Pancreas (tissue), 10 donors: Measurements from ENCODE around the gene BHLHA15. TPM values are rescaled to one million over a fixed set of nuclear protein-coding genes. Genes with fewer than 3 reads are reported as not detected.

Experiments used
- ATAC-seq, 4 donors: fragments of 200-7000 bp; cut with Tn5 transposase; one replicate each; pipeline versions ENCODE4 v1.8.0 to v1.9.1; 2020; ENCODE audit warnings: mild to moderate bottlenecking in 4 of 4, moderate library complexity in 4 of 4
- DNase-seq, 6 donors: peaks; one replicate each; pipeline ENCODE4 v3.0.0-alpha.2; 2020
- FAIRE-seq: peaks from 2 replicates; lab custom pipeline; 2012; peaks lifted over from hg19 to GRCh38; lab: Jason Lieb, UNC
- H3K27ac ChIP-seq, 4 donors: fragments of 200-600 bp; sonication (generic); 1 replicate in 3 of 4; 2 replicates in 1 of 4; pipeline versions ENCODE4 v1.5.0 to v1.8.0; 2020
- H3K27me3 ChIP-seq, 4 donors: fragments of 200-600 bp; one replicate each; pipeline ENCODE4 v1.8.0; 2021
- H3K36me3 ChIP-seq, 3 donors: fragments of 200-600 bp; sonication (generic) in 1 of 3; one replicate each; pipeline versions ENCODE4 v1.5.0 to v1.8.0; 2020 to 2021
- H3K4me1 ChIP-seq, 3 donors: fragments of 200-600 bp; one replicate each; pipeline ENCODE4 v1.8.0; 2021
- H3K4me3 ChIP-seq, 4 donors: fragments of 200-600 bp; sonication (generic) in 2 of 4; one replicate each; pipeline versions ENCODE4 v1.5.0 to v1.8.0; 2020 to 2021
- H3K9me3 ChIP-seq, 4 donors: fragments of 200-600 bp; one replicate each; pipeline ENCODE4 v1.8.0; 2021
- WGBS, 2 donors: extraction: QIAGEN DNeasy Blood & Tissue Kit; methylation state at CpG; one replicate each; pipeline ENCODE4 v1.1.7; 2013; 5-methylcytosine and 5-hydroxymethylcytosine counted together
- intact Hi-C, 3 donors: fragments of 100-400 bp; cut with DNase I; formaldehyde crosslinking; loops; one replicate each; pipeline versions ENCODE4 v1.11.1 to v1.14.2; 2022
- polyA plus RNA-seq, 2 donors: library from polyadenylated mRNA; stranded (reverse); fragments of 200-250 nt; gene quantifications; one replicate each; pipeline ENCODE4 v1.2.3, GENCODE V29; 2013
- total RNA-seq, 6 donors: library from RNA; stranded (reverse); fragmentation: NEBNext Ultra II Directional in 4 of 6; extraction: Animal tissue kit (Norgen Biotek cat#: 25700) in 4 of 6; gene quantifications; one replicate each; pipeline versions ENCODE4 v1.2.1 to v1.2.4, GENCODE V29; 2021 to 2023
- TF ChIP-seq, protein P1 (sequence below), 4 donors: fragments of 200-600 bp; sonication (generic) in 3 of 4; IDR thresholded peaks; one replicate each; pipeline versions ENCODE4 v1.5.0 to v1.8.0; 2021; ENCODE audit warnings: antibody characterized with exemption in 4 of 4
- donor health status: healthy with polysubstance abuse.
- donor health status: DM: no; HTN: no; CAD: no; lungs with moderate emphysema.
- donor health status: DM: no; HTN: no; CAD: no.
- donor health status: control.
- donor health status: control.
- donor health status: Bipolar disorder and iron deficiency.
- donor health status: DM: yes; HTN: yes; CAD: no.
- donor health status: DM: no; HTN: no; CAD: no.
- donor health status: DM: no; HTN: no; CAD: no.
- donor health status: DM: yes; HTN: yes; CAD: no.

BHLHA15 gene
- total and polyA plus RNA-seq, 8 donors, result 32.5 to 405 (median 105) TPM

GRCh38 chr7:98191668-98192431 lies 19.4 kb upstream of the BHLHA15 start:
- peaks cover 4 to 38% (median 5%) of the 10 kb centered on the region in 3 donors for H3K36me3 ChIP-seq
- ATAC-seq (no peak), DNase-seq (no peak), FAIRE-seq (no peak)
- no peaks in the 10 kb centered on the region for H3K27me3 ChIP-seq
- no peaks in the 10 kb centered on the region for H3K9me3 ChIP-seq
- no peaks in the 10 kb centered on the region for H3K4me1 ChIP-seq
- no peak overlapping the region for H3K27ac ChIP-seq
- intact Hi-C loops, result no loop called here
- no peak overlapping the region for H3K4me3 ChIP-seq
- TF ChIP-seq, protein P1, sequence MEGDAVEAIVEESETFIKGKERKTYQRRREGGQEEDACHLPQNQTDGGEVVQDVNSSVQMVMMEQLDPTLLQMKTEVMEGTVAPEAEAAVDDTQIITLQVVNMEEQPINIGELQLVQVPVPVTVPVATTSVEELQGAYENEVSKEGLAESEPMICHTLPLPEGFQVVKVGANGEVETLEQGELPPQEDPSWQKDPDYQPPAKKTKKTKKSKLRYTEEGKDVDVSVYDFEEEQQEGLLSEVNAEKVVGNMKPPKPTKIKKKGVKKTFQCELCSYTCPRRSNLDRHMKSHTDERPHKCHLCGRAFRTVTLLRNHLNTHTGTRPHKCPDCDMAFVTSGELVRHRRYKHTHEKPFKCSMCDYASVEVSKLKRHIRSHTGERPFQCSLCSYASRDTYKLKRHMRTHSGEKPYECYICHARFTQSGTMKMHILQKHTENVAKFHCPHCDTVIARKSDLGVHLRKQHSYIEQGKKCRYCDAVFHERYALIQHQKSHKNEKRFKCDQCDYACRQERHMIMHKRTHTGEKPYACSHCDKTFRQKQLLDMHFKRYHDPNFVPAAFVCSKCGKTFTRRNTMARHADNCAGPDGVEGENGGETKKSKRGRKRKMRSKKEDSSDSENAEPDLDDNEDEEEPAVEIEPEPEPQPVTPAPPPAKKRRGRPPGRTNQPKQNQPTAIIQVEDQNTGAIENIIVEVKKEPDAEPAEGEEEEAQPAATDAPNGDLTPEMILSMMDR (IDR thresholded peaks at IDR 0.05), result no peak
- WGBS, 2 donors, result 93 to 95% methylated on average over 32 of the region's 32 CpGs

DNA sequence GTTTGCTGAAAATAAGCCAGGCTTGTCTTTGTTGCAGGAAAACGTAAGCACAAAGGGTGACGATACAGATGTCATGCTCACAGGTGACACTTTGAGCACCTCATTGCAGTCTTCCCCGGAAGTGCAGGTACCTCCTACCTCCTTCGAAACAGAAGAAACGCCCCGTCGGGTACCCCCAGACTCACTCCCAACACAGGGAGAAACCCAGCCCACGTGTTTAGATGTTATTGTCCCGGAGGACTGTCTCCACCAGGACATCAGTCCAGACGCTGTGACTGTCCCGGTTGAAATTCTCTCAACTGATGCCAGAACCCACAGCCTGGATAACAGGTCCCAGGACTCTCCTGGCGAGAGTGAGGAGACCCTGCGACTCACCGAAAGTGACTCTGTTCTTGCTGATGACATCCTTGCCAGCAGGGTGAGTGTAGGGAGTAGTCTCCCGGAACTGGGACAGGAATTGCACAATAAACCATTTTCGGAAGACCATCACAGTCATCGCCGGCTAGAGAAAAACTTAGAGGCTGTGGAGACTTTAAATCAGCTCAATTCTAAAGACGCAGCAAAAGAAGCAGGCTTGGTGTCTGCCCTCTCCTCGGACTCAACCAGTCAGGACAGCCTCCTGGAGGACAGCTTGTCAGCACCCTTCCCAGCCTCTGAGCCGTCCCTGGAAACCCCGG lies 18.3 kb upstream of the BHLHA15 start:
- TF ChIP-seq, protein P1 (IDR thresholded peaks at IDR 0.05), result no peak
- no peak for DNase-seq
- intact Hi-C loops, result no loop called here
- 88 to 94% methylated on average over 22 of the region's 22 CpGs for WGBS, 2 donors
- FAIRE-seq, result no peak
- H3K27ac ChIP-seq, result no peak overlapping the region
- no peak for ATAC-seq
- no peaks in the 10 kb centered on the region for H3K27me3 ChIP-seq
- H3K4me3 ChIP-seq, result no peak overlapping the region
- no peaks in the 10 kb centered on the region for H3K4me1 ChIP-seq
- peaks cover 4 to 38% (median 5%) of the 10 kb centered on the region in 3 donors for H3K36me3 ChIP-seq
- H3K9me3 ChIP-seq, result no peaks in the 10 kb centered on the region

DNA sequence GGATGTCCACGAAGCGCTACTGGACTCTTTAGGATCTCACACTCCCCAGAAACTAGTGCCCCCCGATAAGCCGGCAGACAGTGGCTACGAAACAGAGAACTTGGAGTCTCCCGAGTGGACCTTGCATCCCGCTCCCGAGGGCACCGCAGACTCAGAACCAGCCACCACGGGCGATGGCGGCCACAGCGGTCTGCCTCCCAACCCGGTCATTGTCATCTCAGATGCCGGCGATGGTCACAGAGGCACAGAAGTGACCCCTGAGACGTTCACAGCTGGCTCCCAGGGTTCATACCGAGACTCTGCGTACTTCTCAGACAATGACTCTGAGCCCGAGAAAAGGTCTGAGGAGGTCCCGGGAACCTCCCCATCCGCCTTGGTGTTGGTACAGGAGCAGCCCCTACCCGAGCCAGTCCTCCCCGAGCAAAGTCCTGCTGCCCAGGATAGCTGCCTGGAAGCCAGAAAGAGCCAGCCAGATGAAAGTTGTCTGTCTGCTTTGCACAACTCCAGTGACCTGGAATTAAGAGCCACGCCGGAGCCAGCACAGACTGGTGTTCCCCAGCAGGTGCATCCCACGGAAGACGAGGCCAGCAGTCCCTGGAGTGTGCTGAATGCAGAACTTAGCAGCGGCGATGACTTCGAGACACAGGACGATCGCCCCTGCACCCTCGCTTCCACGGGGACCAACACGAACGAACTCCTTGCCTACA lies 17.6 kb upstream of the BHLHA15 start:
- H3K36me3 ChIP-seq, result peaks cover 4 to 38% (median 5%) of the 10 kb centered on the region in 3 donors
- intact Hi-C loops, result no loop called here
- WGBS, 2 donors, result 96 to 97% methylated on average over 37 of the region's 37 CpGs

GRCh38 chr7:98194186-98194585 lies 17.1 kb upstream of the BHLHA15 start:
- TF ChIP-seq, protein P1 (IDR thresholded peaks at IDR 0.05), result no peak
- Histone ChIP-seq H3K4me1 (no peaks in the 10 kb centered on the region), H3K27ac (no peak overlapping the region), H3K9me3 (no peaks in the 10 kb centered on the region), H3K4me3 (no peak overlapping the region), H3K27me3 (no peaks in the 10 kb centered on the region), H3K36me3 (peaks cover 4 to 38% (median 5%) of the 10 kb centered on the region in 3 donors)
- FAIRE-seq (no peak), DNase-seq (no peak), ATAC-seq (no peak)
- WGBS, 2 donors, result 96% methylated on average over 28 of the region's 28 CpGs
- intact Hi-C loops, result no loop called here

More for the DNA sequence above, 17.6 kb upstream of the BHLHA15 start:
- ATAC-seq, result no peak
- no peak for FAIRE-seq
- no peak for DNase-seq
- Histone ChIP-seq H3K9me3 (no peaks in the 10 kb centered on the region), H3K27me3 (no peaks in the 10 kb centered on the region), H3K4me3 (no peak overlapping the region), H3K4me1 (no peaks in the 10 kb centered on the region), H3K27ac (no peak overlapping the region)
- TF ChIP-seq, protein P1 (IDR thresholded peaks at IDR 0.05), result no peak
